ENCODE data around the gene CSK. TPM values are rescaled to one million over a fixed set of nuclear protein-coding genes. Genes with fewer than 3 reads are reported as not detected.

CSK gene
- total RNA-seq, 1 experiment from 2014 or later, result 28.3 TPM

GRCh38 chr15:74801311-74801997, 19.6 kb downstream of the CSK start:
- no peak for DNase-seq (ENCODE audit: low spot score)

GRCh38 chr15:74802290-74802689, 20.4 kb downstream of the CSK start:
- no peak for DNase-seq (ENCODE audit: low spot score)

GRCh38 chr15:74802862-74803447, 21.1 kb downstream of the CSK start:
- no peak for DNase-seq (ENCODE audit: low spot score)

GRCh38 chr15:74804935-74805334, 23.1 kb downstream of the CSK start:
- no peak for DNase-seq (ENCODE audit: low spot score)

GRCh38 chr15:74807282-74807681, 25.4 kb downstream of the CSK start:
- no peak for DNase-seq (ENCODE audit: low spot score)

GRCh38 chr15:74808078-74808839, 26.4 kb downstream of the CSK start:
- no peak for DNase-seq (ENCODE audit: low spot score)

- DNase-seq (ENCODE audit: low spot score), result no peak
Measured at GRCh38 chr15:74808840-74809229, 27.0 kb downstream of the CSK start.

GRCh38 chr15:74809242-74809641, 27.4 kb downstream of the CSK start:
- DNase-seq (ENCODE audit: low spot score), result no peak

- DNase-seq (ENCODE audit: low spot score), result no peak
Measured at GRCh38 chr15:74809956-74810355, 28.1 kb downstream of the CSK start.

- no peak for DNase-seq (ENCODE audit: low spot score)
Measured at GRCh38 chr15:74812533-74812932, 30.7 kb downstream of the CSK start, which contains the start of gene LMAN1L. Gene LMAN1L, plus strand, starts transcription at chr15:74812835. Its CDS starts 20 bp downstream, at chr15:74812855.

GRCh38 chr15:74815121-74815934, 33.4 kb downstream of the CSK start:
- no peak for DNase-seq (ENCODE audit: low spot score)

- DNase-seq (ENCODE audit: low spot score), result no peak
Measured at GRCh38 chr15:74815961-74816360, 34.1 kb downstream of the CSK start.

GRCh38 chr15:74816624-74817369, 34.9 kb downstream of the CSK start:
- DNase-seq (ENCODE audit: low spot score), result no peak

- DNase-seq (ENCODE audit: low spot score), result peak; percentile 29
Measured at GRCh38 chr15:74817370-74817737, 35.5 kb downstream of the CSK start.

GRCh38 chr15:74820056-74820455, 38.2 kb downstream of the CSK start:
- no peak for DNase-seq (ENCODE audit: low spot score)

GRCh38 chr15:74821091-74821789, 39.4 kb downstream of the CSK start:
- no peak for DNase-seq (ENCODE audit: low spot score)

GRCh38 chr15:74821790-74822158, 39.9 kb downstream of the CSK start:
- no peak for DNase-seq (ENCODE audit: low spot score)

GRCh38 chr15:74822233-74822632, 40.4 kb downstream of the CSK start:
- no peak for DNase-seq (ENCODE audit: low spot score)

GRCh38 chr15:74823324-74823723, 41.4 kb downstream of the CSK start:
- DNase-seq (ENCODE audit: low spot score), result no peak

- DNase-seq (ENCODE audit: low spot score), result no peak
Measured at GRCh38 chr15:74824976-74825375, 43.1 kb downstream of the CSK start.

GRCh38 chr15:74825866-74826265, 44.0 kb downstream of the CSK start:
- DNase-seq (ENCODE audit: low spot score), result no peak
